Fibroblast of peridontal ligament (primary cell): ENCODE results near the gene ZG16B.

Experiments used
- DNase-seq: peaks from one replicate; pipeline ENCODE4 v3.0.0-alpha.2; 2010; ENCODE audit errors: extremely low read depth

Gene ZG16B, protein sequence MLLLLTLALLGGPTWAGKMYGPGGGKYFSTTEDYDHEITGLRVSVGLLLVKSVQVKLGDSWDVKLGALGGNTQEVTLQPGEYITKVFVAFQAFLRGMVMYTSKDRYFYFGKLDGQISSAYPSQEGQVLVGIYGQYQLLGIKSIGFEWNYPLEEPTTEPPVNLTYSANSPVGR

DNA sequence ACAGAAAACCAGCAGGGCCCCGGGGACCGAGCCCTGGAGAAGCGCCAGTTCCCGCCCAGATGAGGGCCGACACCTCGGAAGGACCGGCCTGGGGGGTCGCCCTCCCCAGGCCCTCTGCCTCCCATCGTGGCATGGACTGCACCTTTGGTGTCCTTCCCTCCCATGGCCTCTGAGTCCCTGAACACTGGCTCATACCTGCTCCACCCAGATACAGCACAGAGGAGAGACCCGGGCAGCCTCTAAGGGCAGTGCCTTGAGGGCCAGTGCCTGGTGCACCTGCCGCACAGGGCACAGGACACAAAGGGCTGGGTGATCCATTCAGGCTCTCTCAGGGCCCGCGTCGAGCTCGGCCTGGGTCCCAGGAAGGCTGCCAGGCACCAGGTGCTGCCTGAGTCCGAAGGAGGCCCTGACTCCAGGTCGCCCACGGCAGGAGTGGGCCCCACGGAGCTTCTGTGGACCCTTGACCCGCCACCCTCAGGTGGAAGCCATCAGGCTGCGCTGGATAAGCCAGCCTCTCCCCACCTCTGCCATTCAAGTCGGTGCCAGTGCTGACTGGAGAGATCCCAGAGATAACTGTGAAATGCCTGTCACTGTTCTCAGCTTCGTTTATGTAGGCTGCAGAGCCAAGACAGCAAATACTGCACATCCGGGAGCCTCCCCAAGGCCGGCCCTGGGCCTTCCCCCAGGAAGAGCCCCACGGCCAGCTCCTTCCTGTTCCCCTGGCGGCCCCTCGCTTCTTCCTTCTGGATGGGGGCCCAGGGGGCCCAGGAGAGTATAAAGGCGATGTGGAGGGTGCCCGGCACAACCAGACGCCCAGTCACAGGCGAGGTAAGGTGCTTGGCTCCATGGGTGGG lies at the start of gene ZG16B:
ZG16B (plus strand) TSS at position 803 of the 854 bp plus-strand sequence. CDS start 139 bp downstream, outside the sequence.
- no peak for DNase-seq

- DNase-seq = no peak
Observed at GRCh38 chr16:2782583-2783351, 47.3 kb upstream of the ZG16B start.

DNA sequence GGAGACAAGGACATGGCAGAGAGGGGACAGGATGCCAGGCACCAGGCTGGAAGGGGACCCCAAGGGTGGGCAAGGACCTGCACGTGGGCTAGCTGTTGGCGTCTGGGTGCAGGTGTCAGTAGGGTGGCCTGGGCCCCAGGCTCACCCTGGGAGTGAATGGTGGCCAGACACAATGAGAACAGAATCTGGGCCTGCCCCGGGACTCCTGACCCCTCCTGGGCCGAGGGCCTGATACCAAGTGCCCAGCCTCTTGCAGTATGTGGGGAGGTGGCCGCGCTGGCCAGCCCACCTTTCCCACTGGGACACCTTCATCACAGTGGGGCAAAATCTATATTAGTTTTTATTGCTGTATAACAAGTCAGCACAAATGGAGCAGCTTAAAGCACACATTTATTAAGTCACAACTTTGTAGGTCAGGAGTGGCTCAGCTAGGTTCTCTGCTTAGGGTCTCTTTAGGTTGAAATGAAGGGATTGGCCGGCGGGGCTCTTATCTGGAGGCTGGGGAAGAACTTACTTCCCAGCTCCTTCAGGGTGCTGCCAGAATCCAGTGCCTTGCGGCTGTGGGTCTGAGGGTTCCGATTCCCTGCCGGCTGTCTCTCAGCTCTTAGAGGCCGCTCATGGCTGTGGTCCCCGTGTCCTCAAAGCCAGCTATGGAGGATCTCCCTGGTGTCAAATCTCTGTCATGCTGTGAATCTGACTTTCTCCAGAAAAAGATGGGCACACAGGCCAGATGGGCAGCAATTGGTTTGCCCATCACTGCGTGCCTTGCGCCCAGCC lies 46.3 kb upstream of the ZG16B start:
- DNase-seq = no peak

DNA sequence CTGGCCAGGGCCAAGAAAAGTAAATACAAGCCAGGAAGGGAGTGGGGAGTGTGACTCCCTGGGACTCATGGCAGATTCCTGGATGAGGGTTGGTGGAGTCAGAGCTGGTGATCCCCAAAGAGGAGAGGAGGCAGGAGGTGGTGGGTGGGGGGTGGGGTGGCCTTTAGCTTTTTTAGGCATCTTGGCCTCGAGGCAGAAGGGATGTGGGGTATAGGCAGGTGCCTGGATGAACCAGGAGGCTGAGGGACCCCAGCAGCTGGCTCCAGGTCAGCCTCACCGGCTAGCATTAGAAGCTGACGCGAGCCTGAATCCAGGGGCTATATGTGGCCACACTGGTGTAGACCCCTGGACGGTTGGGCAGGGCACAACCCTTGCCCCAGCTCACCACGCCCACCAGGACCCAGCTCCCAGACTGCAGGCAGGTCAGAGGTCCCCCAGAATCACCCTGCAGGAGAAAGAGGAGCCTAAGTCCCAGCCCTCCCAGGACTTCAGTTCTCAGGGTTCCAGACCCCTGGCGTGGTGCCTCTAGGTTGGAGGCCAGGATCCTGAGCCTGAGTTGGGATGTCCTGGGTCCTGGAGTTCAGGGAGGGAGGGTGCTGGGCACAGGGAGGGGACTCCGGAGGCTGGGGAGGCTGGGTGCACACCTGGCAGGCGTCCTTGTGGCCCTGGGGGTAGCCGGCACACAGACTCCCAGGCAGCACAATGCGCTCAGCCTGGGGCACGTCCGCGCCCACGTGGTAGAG lies 45.6 kb upstream of the ZG16B start:
- no peak for DNase-seq

DNA sequence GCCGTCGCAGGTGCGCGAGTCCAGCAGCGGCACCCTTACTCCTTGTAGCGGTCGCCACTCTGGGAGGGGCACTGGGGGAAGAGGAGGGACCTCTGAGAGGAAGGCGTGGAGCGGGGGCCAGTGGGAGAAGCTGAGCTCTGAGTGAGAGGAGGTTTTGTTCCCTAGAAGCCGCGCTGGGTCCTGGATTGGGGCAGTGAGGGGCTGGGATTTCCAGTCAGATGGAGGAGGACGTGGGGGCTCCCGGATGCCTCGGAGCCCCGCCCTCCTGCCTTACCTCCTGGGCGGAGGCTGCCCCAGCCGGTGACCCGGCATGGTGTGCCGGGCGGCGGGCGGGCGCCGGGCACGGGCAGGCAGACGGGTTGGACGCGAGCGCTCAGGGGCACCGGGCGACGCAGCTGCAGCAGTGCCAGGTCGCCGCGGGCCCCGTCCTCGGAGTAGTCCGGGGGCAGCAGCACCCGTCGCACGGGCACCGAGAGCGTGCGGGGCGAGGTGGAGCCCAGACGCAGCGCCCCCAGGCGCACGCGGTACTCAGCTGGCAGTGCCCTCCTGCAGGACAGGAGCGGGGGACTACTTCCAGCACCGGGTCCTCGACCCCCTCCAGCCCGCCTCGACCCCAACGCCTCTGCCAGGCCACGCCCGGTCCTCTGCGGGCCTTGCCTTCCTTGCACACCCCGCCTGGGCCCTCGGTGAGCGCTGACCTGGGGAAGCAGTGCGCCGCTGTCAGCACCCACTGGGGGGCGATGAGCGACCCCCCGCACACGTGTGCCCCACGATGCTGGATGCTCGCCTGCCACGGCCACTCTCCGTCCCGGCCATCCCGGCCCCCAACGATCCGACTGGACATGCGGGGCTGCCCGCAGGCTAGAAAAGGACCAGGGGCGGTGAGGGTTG lies 44.8 kb upstream of the ZG16B start:
- no peak for DNase-seq

GRCh38 chr16:2786061-2786825 lies 43.9 kb upstream of the ZG16B start:
- DNase-seq = no peak

GRCh38 chr16:2786826-2787151 lies 43.3 kb upstream of the ZG16B start:
- no peak for DNase-seq

GRCh38 chr16:2787406-2787805 lies 42.7 kb upstream of the ZG16B start, which contains the start of gene PRSS33:
PRSS33 (minus strand) TSS chr16:2787560; CDS start chr16:2786547, 1,013 bp downstream.
- DNase-seq = no peak

DNA sequence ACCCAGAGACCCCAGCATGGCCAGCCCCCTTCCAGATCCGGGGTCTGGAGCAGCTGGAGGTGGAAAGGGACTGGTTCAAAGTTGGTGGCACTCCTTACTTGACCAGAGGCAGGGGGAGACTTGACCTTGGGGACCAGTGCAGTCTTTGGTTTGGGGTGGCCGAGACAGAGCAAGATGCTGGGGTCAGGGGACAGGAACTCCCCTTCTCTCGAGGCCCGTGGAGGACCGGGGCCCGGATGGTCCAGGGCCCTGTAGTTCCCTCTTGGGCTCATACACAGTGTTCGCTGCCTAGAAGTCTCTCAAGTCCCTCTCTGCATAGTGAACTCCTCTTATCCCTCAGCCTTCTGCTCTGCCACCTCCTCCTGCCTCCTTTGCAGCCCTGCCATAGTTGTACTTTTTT lies 42.1 kb upstream of the ZG16B start:
- no peak for DNase-seq

DNA sequence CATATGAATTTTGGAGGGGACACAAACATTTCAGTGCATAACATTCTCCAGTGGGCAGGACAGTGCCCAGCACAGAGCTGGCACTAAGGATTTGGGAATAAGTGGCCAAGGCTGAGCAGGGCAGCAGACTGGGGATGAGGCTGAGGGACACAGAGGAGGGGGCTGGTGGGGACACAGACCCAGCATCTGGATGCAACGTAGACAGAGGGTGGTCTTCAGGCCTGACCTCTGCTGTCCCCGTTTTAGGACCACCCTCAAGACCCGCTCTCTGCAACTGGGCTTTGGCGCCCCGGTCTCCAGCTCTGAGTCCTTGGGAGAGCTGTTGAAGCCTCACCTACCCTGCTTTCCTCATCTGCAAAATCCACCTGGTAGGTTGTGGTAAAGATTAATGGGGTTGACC lies 39.5 kb upstream of the ZG16B start:
- DNase-seq = no peak

DNA sequence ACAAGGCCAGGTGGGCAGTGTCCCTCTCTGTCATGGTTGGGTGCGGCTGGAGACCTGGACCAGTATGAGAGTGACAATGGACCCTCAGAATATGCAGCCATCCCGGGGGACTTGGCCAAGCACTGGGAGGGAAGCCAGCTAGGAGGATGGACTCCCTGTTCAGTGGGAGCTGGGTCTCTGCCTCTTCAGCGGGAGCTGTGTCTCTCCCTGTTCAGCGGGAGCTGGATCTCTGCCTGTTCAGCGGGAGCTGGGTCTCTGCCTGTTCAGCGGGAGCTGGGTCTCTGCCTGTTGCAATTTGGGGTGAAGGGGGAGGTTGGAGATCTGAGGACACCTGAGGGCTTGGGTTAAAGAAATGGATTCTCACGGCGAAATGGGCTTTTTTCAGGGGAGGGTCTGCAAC lies 38.9 kb upstream of the ZG16B start:
- DNase-seq = no peak

DNA sequence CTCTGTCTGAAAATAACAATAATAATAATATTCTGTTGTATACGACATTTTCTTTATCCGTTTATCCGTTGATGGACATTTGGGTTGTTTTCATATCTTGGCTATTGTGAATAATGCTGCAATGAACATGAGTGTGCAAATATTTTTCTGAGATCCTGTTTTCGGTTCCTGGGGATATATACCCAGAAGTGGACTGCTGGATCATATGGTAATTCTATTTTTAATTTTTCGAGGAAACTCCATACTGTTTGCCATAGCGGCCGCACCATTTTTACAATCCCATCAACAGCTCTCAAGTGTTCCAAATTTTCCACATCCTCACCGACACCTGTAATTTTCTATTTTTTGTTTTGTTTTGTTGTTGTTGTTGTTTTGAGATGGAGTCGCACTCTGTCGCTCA lies 37.2 kb upstream of the ZG16B start:
- no peak for DNase-seq

- DNase-seq = no peak
Observed at GRCh38 chr16:2795395-2796143, 34.5 kb upstream of the ZG16B start.

DNA sequence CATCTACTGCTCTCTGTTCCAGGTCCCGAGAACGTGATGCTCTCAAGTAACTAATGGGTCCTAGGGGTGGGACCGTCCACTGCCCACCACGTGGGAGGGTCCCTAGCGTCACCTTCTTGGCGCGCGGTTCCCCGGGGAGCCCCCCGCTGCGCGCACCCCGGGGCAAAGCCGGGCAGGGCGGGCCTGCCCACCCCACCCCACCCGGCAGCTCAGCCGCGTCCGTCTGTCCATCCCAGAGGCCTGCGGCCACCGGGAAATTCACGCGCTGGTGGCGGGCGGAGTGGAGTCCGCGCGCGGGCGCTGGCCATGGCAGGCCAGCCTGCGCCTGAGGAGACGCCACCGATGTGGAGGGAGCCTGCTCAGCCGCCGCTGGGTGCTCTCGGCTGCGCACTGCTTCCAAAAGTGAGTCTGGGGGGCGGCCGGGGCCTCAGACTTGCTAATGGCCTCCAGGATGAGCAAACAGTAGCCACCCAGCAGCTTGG lies 31.3 kb upstream of the ZG16B start:
- DNase-seq = no peak

- no peak for DNase-seq
Observed at GRCh38 chr16:2799205-2799858, 30.8 kb upstream of the ZG16B start.

- DNase-seq = no peak
Observed at GRCh38 chr16:2799859-2800226, 30.3 kb upstream of the ZG16B start.

- DNase-seq = no peak
Observed at GRCh38 chr16:2803545-2804195, 26.4 kb upstream of the ZG16B start.

DNA sequence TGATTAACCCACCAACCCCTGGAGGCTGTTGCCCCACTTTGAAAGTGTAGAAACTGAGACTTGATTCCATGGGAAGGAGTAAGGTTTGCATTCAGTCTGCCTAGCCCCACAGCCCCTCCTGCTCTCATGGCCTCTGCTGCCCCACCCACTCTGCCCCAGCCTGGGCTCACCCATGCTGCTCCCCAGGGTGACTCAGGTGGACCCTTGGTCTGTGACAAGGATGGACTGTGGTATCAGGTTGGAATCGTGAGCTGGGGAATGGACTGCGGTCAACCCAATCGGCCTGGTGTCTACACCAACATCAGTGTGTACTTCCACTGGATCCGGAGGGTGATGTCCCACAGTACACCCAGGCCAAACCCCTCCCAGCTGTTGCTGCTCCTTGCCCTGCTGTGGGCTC lies 25.4 kb upstream of the ZG16B start:
- no peak for DNase-seq
